GM21381 (cell line): Measurements from ENCODE around the gene WDR62.
A peak's percentile ranks its signal among the peaks of the same experiment; 100 is the strongest.

Experiments used
- ATAC-seq: cut with Tn5 transposase; IDR thresholded peaks from one replicate; pipeline ENCODE4 v1.9.1; 2021; ENCODE audit warnings: mild to moderate bottlenecking, moderate library complexity; ENCODE audit not compliant: unreplicated experiment

The WDR62 gene

GRCh38 chr19:36054733-36055686, at the start of gene WDR62:
TSS of gene WDR62 (plus strand) at chr19:36054897. CDS start at chr19:36054972, 75 bp downstream.
- peak; percentile 69 for ATAC-seq

- no peak for ATAC-seq
Observed at GRCh38 chr19:36006955-36007354, 47.7 kb upstream of the WDR62 start.

- no peak for ATAC-seq
Observed at GRCh38 chr19:36008336-36008978, 46.2 kb upstream of the WDR62 start, which contains the start of gene SYNE4. TSS of gene SYNE4 (minus strand) at chr19:36008813. CDS start at chr19:36008681, 132 bp downstream.

GRCh38 chr19:36009220-36009619, 45.5 kb upstream of the WDR62 start:
- ATAC-seq = no peak

- ATAC-seq = no peak
Observed at GRCh38 chr19:36009633-36010379, 44.9 kb upstream of the WDR62 start.

DNA sequence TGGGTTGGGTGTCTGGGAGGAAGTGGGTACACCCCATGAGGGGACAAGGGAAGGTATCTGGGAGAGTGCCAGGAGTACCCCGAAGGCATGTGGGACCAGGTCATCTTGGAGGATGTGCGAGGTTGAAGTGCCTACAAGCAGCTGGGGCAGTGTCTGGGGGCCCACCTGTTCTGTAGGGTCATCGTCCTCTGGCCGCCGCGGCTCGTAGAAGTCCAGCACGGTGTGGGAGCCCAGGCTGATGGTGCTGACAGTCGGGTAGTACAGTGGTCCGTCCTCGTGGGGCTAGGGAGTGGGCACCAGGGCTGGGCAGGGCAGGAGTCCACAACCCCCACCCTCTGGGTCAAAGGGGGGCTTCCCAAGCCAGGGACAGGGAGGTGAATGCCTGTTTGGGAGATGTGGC, 44.3 kb upstream of the WDR62 start:
- ATAC-seq = no peak

DNA sequence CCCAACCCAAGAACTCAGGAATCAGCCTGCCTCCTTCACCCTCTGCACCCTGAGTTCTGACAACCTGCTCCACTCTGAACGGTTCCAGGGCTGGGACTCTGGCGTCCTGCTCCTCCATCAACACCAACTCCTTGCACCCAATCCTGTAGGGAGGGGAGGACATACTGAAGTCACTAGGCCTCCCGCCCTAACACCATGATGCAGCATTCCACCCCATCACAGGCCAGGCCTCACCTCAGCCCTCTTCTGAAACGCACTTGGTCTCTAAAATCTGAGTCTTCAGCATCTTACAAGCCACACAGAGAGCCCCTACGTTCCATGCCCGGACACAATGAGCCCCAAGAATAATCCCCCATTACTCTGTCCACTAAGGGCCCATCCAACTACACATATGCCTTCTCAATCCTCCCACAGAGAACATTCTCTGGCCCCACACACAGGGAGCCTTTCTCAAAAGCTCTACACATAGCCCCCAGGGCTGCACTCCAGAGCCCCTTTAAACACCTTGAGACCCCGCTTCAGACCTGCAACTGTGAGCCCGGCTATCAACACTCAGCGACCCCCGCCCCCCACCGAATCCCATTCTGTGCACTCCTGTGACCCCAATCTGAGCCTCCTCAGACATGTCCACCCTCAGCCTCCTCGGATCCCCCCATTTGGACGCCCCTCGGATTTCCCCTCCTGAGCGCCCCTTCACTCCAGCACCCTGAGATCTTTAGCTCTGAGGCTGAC, 41.3 kb upstream of the WDR62 start:
- no peak for ATAC-seq

GRCh38 chr19:36014012-36014924, 40.4 kb upstream of the WDR62 start, which contains the start of gene ALKBH6:
TSS of gene ALKBH6 (minus strand) at chr19:36014213. CDS start at chr19:36013397, 816 bp downstream.
- peak; percentile 93 for ATAC-seq

DNA sequence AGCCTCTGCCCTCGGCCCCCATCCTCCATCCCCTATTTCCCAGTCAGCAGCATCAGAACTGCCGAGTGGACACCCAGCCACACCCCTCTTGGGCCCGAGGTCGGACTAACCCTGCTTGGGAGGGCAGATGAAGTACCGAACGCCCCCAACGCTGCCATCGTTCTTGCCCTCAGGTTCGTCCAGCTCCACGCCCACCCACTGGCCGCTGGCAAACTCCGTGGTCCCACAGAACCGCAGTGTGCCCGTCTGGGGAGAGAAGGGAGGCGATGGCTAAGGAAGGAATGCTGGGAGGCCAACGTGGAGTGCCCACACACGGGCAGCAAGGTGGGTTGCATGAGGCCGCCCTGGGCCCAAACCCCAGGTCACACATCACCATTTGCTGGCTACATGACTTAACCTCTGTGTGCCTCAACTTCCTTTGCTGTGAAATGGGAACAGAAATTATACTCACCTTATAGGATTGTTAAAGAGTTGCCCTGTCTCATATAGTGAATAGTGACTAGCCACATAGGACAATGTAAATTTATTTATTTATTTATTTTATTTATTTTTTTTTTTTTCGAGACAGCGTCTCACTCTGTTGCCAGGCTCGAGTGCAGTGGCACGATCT, 35.5 kb upstream of the WDR62 start:
- ATAC-seq = no peak

DNA sequence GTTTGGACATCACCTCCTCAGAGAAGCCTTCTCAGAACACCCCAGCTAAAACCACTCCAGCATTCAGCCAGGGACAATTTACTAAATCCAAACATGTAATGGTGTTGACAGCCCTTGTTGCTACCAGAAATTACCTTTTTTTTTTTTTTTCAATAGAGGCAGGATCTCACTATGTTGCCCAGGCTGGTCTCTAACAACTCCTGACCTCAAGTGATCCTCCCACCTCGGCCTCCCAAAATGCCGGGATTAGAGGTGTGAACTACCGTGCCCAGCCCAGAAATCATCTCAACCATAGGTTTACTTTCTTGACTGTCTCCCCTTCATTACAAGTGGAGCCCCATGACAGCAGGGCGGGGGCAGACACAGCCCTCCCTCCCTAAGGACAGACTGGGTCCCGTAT, 31.3 kb upstream of the WDR62 start:
- no peak for ATAC-seq

DNA sequence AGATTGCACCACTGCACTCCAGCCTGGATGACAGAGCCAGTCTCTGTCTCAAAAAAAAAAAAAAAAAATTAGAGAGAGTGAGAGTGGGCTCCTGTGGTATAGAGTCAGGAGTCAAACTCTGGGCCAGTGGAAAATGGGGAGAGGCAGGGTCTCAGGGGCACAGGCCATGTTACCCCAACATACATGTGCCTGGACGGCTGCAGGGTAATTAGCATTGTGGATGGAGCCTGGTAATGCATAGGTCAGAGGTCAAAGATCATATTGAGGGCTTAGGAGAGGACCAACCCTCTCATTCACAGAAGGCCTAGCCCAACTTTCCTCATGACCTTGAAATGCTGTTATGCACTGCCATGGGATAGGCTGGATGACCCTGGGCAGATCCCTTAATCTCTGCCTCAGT, 29.2 kb upstream of the WDR62 start:
- no peak for ATAC-seq

DNA sequence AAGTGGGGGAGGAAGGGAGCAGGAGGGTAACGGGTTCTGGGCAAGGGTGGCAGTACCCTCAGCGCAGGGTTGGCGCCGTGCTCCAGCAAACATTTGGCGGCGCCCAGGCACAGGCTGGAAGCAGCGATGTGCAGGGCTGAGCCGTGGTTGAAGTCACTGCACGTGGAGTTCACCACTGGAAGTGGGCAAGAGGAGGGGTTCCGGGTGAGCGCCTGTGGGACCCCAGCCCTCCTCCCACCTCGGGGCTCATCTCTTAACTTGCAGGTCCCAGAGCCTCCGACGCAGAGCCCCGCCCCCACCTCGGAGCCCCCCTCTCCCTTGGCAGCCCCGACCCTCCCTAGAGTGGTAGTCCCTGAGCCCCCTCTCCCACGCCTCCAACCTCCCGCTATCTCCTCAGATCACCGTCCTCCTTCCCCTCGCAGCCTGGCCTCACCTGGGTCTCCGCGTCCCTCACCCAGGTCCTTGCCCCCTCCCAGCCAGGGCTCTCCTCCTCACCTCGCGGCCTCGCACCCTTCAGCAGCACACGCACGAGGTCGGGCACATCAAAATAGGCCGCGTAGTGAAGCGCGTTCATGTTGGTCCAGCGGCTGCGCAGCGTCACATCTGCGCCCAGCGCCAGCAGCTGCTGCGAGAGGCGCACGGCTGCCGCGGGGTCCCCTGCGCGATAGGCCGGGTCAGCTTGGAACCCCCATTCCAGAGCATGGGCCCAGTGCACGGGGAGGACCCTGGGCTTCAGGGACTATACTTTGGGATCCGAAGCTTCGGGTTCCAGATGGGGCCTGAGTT, 28.4 kb upstream of the WDR62 start:
- no peak for ATAC-seq

- ATAC-seq = no peak
Observed at GRCh38 chr19:36027696-36028095, 27.0 kb upstream of the WDR62 start.

GRCh38 chr19:36028313-36029041, 26.2 kb upstream of the WDR62 start:
- ATAC-seq = no peak

- no peak for ATAC-seq
Observed at GRCh38 chr19:36030264-36031148, 24.2 kb upstream of the WDR62 start.

DNA sequence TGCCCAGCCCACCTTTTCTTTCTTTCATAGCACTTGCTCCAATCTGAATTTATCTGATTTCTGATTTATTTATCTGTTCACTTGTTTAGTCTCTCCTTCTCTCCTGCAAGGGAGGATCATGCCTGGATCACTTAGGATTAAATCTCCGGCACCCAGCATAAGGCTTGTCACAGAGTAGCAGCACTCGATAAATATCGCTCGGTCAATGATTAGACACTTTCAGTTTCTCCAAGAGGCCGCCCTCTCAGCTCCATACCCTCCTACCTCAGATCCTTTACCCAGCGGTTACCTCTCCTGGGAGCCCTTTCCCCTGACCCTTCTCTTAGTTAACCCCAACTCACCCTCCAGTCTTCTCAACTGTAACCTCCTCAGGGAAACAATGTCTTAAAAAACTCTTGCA, 23.4 kb upstream of the WDR62 start:
- ATAC-seq = no peak
